HuH-7 (cell line): ENCODE measurements around the gene E2F3.
"Not testable (repeated sequence)": the region's sequence is repeated elsewhere in the genome, so short reads cannot be mapped to it uniquely, and the experiment has no call there.

Experiments
- DNase-seq: peaks from one replicate; pipeline ENCODE4 v3.0.0; 2011; ENCODE audit warnings: low spot score

E2F3 gene

GRCh38 chr6:20467437-20467836 is 65.8 kb downstream of the E2F3 start:
- no peak for DNase-seq

- DNase-seq = no peak
These were observed 66.5 kb downstream of the E2F3 start for GRCh38 chr6:20468209-20468608.

GRCh38 chr6:20472748-20473147 is 71.1 kb downstream of the E2F3 start:
- no peak for DNase-seq

GRCh38 chr6:20473518-20473917 is 71.8 kb downstream of the E2F3 start:
- DNase-seq = no peak

GRCh38 chr6:20474874-20475542 is 73.3 kb downstream of the E2F3 start:
- DNase-seq = no peak

GRCh38 chr6:20476501-20477043 is 74.9 kb downstream of the E2F3 start:
- no peak for DNase-seq

- no peak for DNase-seq
These were observed 75.8 kb downstream of the E2F3 start for GRCh38 chr6:20477485-20477884.

- no peak for DNase-seq
These were observed 77.4 kb downstream of the E2F3 start for GRCh38 chr6:20479060-20479459.

GRCh38 chr6:20479526-20479925 is 77.8 kb downstream of the E2F3 start:
- DNase-seq = no peak

- DNase-seq = no peak
These were observed 79.6 kb downstream of the E2F3 start for GRCh38 chr6:20481281-20481680.

- DNase-seq = no peak
These were observed 82.3 kb downstream of the E2F3 start for GRCh38 chr6:20483887-20484497.

GRCh38 chr6:20486641-20487040 is 85.0 kb downstream of the E2F3 start:
- DNase-seq = no peak

GRCh38 chr6:20487669-20488375 is 86.1 kb downstream of the E2F3 start:
- DNase-seq = no peak

- no peak for DNase-seq
These were observed 88.9 kb downstream of the E2F3 start for GRCh38 chr6:20490591-20490990.

GRCh38 chr6:20492099-20492498 is 90.4 kb downstream of the E2F3 start:
- DNase-seq = no peak

GRCh38 chr6:20497216-20498040 is 95.7 kb downstream of the E2F3 start:
- no peak for DNase-seq

- DNase-seq = no peak
These were observed 96.3 kb downstream of the E2F3 start for GRCh38 chr6:20498041-20498385.

- DNase-seq = no peak
These were observed 107.5 kb downstream of the E2F3 start for GRCh38 chr6:20509212-20509611.

GRCh38 chr6:20511852-20512251 is 110.2 kb downstream of the E2F3 start:
- no peak for DNase-seq

GRCh38 chr6:20525208-20525607 is 123.5 kb downstream of the E2F3 start:
- not testable (repeated sequence) for DNase-seq

- DNase-seq = not testable (repeated sequence)
These were observed 127.4 kb downstream of the E2F3 start for GRCh38 chr6:20529086-20529448.

GRCh38 chr6:20532881-20533280 is 131.2 kb downstream of the E2F3 start:
- no peak for DNase-seq
